Measurements from ENCODE around the gene CXCL3. TPM values are rescaled to one million over a fixed set of nuclear protein-coding genes. Genes with fewer than 3 reads are reported as not detected.

The CXCL3 gene
- total RNA-seq, 1 experiment from 2014 or later: 1.9 TPM

- no peaks in the 10 kb centered on the region for H3K9me2 ChIP-seq (ENCODE audit: insufficient read depth)
- no peak overlapping the region for H3K4me2 ChIP-seq (ENCODE audit: low read length)
- TF ChIP-seq POLR2AphosphoS5 (IDR thresholded peaks at IDR 0.05; ENCODE audit: low read depth, low read length) (no peak), REST (IDR thresholded peaks at IDR 0.05; ENCODE audit: low read depth) (no peak), FOSL1 (IDR thresholded peaks at IDR 0.05; ENCODE audit: low read depth) (no peak), POLR2A (IDR thresholded peaks at IDR 0.05; ENCODE audit: borderline replicate concordance, extremely low read depth, insufficient read depth, insufficient read length) (no peak), EGR1 (IDR thresholded peaks at IDR 0.05; ENCODE audit: low read depth) (no peak)
- H2AFZ ChIP-seq (ENCODE audit: low read depth, low read length, poor library complexity, severe bottlenecking): no peak overlapping the region
- ChIA-PET POLR2A (no interaction called here), CTCF (no interaction called here), RAD21 (ENCODE audit: low non-redundant PET in 1 of 2, low total read pairs in 2 of 2, uncharacterized antibody in 2 of 2, unreplicated experiment in 2 of 2) (no interaction called here)
- no peaks in the 10 kb centered on the region for H3K9me3 ChIP-seq (ENCODE audit: control insufficient read depth in 1 of 2, insufficient read depth in 1 of 2, low read depth in 1 of 2, low read length in 2 of 2)
- no peaks in the 10 kb centered on the region for H3K36me3 ChIP-seq (ENCODE audit: control insufficient read depth in 1 of 2, insufficient read depth in 2 of 2, low read length in 2 of 2)
- H3K9ac ChIP-seq (ENCODE audit: low read length): no peak overlapping the region
- H3K4me1 ChIP-seq (ENCODE audit: control insufficient read depth in 1 of 2, insufficient read depth in 2 of 2, low read length in 2 of 2): no peaks in the 10 kb centered on the region
- H3K27ac ChIP-seq (ENCODE audit: low read depth, low read length): no peak overlapping the region
- no peak for ATAC-seq
- H3K27me3 ChIP-seq (ENCODE audit: insufficient read depth, low read length): no peaks in the 10 kb centered on the region
- no peak overlapping the region for H3K4me3 ChIP-seq (replicated peaks in 1 of 2; ENCODE audit: low read depth in 1 of 2, low read length in 2 of 2)
- no peak for DNase-seq (ENCODE audit: low read depth, low spot score)
- H4K20me1 ChIP-seq (ENCODE audit: insufficient read depth): no peaks in the 10 kb centered on the region
- intact Hi-C loops (cut with micrococcal nuclease): no loop called here
- no peaks in the 10 kb centered on the region for H3K79me2 ChIP-seq (ENCODE audit: insufficient read depth, low read length)
- no TSS peak for BruUV-seq (replicated peaks)
Measured at GRCh38 chr4:74000301-74000700, 38.2 kb downstream of the CXCL3 start.

Measured in HCT116 (cell line).